Esophagus squamous epithelium (tissue), 4 donors: ENCODE results near the gene DNAH14.

Source experiments
- CTCF ChIP-seq, 6 experiments: fragments of 450-650 bp in 4 of 6; fragments of 200-600 bp in 2 of 6; sonication (generic) in 2 of 6; IDR thresholded peaks; one replicate each; pipeline ENCODE4 v1.5.1; 2016 to 2019; ENCODE audit warnings: antibody characterized with exemption in 6 of 6, mild to moderate bottlenecking in 4 of 6, moderate library complexity in 4 of 6
- POLR2A ChIP-seq, 4 donors: fragments of 450-650 bp; IDR thresholded peaks; one replicate each; pipeline ENCODE4 v1.6.1; 2017; ENCODE audit warnings: antibody characterized with exemption in 4 of 4, mild to moderate bottlenecking in 4 of 4, moderate library complexity in 3 of 4

GRCh38 chr1:224959115-224959514 is 29.6 kb downstream of the DNAH14 start:
- no peak for TF ChIP-seq POLR2A (IDR thresholded peaks at IDR 0.05)
- TF ChIP-seq CTCF (IDR thresholded peaks at IDR 0.05) = no peak
